ENCODE results near the gene AATK. TPM values are rescaled to one million over a fixed set of nuclear protein-coding genes. Genes with fewer than 3 reads are reported as not detected.

Gene AATK
- total and polyA plus RNA-seq, 9 of the 15 experiments (the other 6 are each of a cell fraction or from before 2014, with no cell fraction given): 0.11 to 0.55 (median 0.38) TPM; not detected in 5

DNA sequence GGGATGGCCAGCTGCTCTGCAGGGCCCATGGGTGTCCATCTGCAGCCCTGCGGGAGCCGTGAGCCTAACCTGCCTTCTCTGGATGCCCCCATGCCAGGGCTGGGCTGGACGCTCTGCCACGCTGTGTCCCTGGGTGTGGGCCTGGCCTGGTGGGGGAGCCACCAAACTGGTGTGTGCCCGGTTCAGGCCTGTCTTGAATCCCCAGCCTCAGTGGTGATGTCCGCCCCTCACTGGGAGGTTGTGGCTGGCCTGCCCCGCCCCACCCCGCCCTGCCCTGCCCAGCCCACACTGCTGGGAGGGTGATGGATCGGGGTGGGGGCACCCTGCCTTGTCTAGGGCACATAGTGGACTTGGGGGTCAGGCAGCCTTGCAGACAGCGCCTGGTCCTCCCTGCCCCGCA, 50.8 kb downstream of the AATK start:
- POLR2A ChIA-PET: interaction anchor here (1.1 kb wide), 1 partner anchor 9 kb away, joined by 8 read pairs; no protein-coding TSS in a partner anchor
- Histone ChIP-seq H3K4me3 (no peak overlapping the region), H3K9me3 (replicated peaks; ENCODE audit: control insufficient read depth, insufficient read depth, low read depth, low read length) (no peaks in the 10 kb centered on the region), H3K27ac (ENCODE audit: extremely low read depth, low read depth, low read length) (no peak overlapping the region), H3K9ac (ENCODE audit: insufficient read depth in 1 of 2, low read depth in 2 of 2, low read length in 2 of 2) (no peak overlapping the region), H3K36me3 (ENCODE audit: control insufficient read depth, insufficient read depth, low read length) (peaks cover 10% of the 10 kb centered on the region; the same call in 1 of the 3 replicates), H3K27me3 (ENCODE audit: control insufficient read depth in 2 of 2, insufficient read depth in 2 of 2, low read length in 2 of 2) (no peaks in the 10 kb centered on the region), H3K4me1 (replicated peaks in 1 of 2; ENCODE audit: control insufficient read depth in 2 of 2, insufficient read depth in 2 of 2, low read length in 2 of 2) (peaks cover under 1 to 73% of the 10 kb centered on the region in 2 experiments), H4K20me1 (replicated peaks; ENCODE audit: control insufficient read depth, insufficient read depth, low read length) (0 out of 2 replicates have a peak, but pooled peaks cover 10% of the 10 kb centered on the region), H3K4me2 (ENCODE audit: insufficient read depth, low read length) (no peak overlapping the region), H3K79me2 (ENCODE audit: control insufficient read depth, insufficient read depth, low read length) (no peaks in the 10 kb centered on the region), H3K9me1 (ENCODE audit: control insufficient read depth, insufficient read depth, low read length) (peaks cover 2% of the 10 kb centered on the region), H2AFZ (ENCODE audit: low read depth, low read length) (no peak overlapping the region)
- DNase-seq (ENCODE audit: extremely low read depth in 1 of 4, low spot score in 3 of 4) (no peak), FAIRE-seq (no peak), ATAC-seq (no peak)
- intact Hi-C loops (cut with micrococcal nuclease): no loop called here
- BruUV-seq (replicated peaks): no TSS peak
- WGBS (ENCODE audit: insufficient coverage, low coverage, missing lambda C conversion rate): 78% methylated on average over 4 of the region's 11 CpGs
- CTCF ChIA-PET (ENCODE audit: low intra/inter-chr PET ratio): no interaction called here
- in situ Hi-C loops (cut with MboI): no loop called here
- TF ChIP-seq HNRNPL (IDR thresholded peaks at IDR 0.05; ENCODE audit: low read depth, low read length) (0 out of 2 replicates have a peak, but pooled peaks have one; percentile 22), NFE2L1 (tag; IDR thresholded peaks at IDR 0.05; ENCODE audit: borderline replicate concordance, low read depth) (no peak)

DNA sequence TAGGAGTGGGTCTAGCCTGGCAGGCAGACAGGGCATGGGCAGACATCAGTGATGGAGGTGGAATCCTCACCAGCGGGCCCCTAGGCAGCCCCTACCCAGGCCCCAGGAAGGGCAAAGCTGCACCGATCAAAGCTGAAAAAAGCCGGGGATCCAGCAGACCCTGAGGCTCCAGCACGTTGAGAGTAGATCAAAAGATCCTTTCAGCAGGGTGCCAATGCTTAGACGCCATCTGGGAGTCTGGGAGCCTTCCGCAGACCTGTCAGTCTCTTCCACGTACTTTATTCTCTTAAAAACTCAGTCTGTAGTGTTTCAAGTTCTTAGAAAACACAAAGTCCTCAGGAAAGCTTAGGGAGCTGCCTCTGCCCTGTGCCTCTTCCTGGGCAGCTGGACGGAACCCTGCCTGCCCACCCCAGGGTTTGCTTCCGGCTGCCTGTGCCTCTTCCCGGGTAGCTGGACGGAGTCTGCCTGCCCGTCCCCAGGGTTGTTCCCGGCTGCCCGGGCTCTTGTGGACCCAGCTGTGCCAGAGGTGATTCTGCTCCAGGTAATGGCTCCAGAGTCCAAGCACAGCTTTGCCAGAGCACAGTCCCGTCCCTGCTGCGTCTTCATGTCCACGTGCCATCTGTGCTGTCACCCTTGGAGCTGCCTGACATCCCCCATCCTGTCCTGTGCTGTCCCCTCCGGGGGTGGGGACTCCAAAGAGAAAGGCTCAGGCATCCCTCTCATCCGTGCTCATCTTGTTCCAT, 51.5 kb downstream of the AATK start:
- TF ChIP-seq ATF1 (CRISPR knock-in tag; IDR thresholded peaks at IDR 0.05) (no peak), ATF1 (tag; IDR thresholded peaks at IDR 0.05) (no peak), SNIP1 (IDR thresholded peaks at IDR 0.05; ENCODE audit: low read depth) (no peak), HEY1 (CRISPR knock-in tag; IDR thresholded peaks at IDR 0.05; ENCODE audit: borderline replicate concordance) (no peak), TCF7 (IDR thresholded peaks at IDR 0.05; ENCODE audit: borderline replicate concordance) (no peak), HLTF (IDR thresholded peaks at IDR 0.05) (no peak), EP300 (IDR thresholded peaks at IDR 0.05; ENCODE audit: low read length) (no peak)
- TF ChIP-seq, protein P1, sequence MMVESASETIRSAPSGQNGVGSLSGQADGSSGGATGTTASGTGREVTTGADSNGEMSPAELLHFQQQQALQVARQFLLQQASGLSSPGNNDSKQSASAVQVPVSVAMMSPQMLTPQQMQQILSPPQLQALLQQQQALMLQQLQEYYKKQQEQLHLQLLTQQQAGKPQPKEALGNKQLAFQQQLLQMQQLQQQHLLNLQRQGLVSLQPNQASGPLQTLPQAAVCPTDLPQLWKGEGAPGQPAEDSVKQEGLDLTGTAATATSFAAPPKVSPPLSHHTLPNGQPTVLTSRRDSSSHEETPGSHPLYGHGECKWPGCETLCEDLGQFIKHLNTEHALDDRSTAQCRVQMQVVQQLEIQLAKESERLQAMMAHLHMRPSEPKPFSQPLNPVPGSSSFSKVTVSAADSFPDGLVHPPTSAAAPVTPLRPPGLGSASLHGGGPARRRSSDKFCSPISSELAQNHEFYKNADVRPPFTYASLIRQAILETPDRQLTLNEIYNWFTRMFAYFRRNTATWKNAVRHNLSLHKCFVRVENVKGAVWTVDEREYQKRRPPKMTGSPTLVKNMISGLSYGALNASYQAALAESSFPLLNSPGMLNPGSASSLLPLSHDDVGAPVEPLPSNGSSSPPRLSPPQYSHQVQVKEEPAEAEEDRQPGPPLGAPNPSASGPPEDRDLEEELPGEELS (CRISPR knock-in tag; IDR thresholded peaks at IDR 0.05; ENCODE audit: borderline replicate concordance): no peak

More for the DNA sequence above, 51.5 kb downstream of the AATK start:
- DNase-seq (ENCODE audit: extremely low read depth in 1 of 4, low spot score in 3 of 4) (no peak), FAIRE-seq (no peak), ATAC-seq (no peak)
- H3K36me3 ChIP-seq (ENCODE audit: control insufficient read depth, insufficient read depth, low read length): peaks cover 15% of the 10 kb centered on the region; the same call in 1 of the 3 replicates
- H3K4me1 ChIP-seq (replicated peaks in 1 of 2; ENCODE audit: control insufficient read depth in 2 of 2, insufficient read depth in 2 of 2, low read length in 2 of 2): peaks cover 7 to 73% of the 10 kb centered on the region in 2 experiments
- H3K9me3 ChIP-seq (replicated peaks; ENCODE audit: control insufficient read depth, insufficient read depth, low read depth, low read length): no peaks in the 10 kb centered on the region
- intact Hi-C loops (cut with micrococcal nuclease) (no loop called here), in situ Hi-C loops (cut with MboI) (no loop called here)
- ChIA-PET POLR2A (interaction anchor here (0.5 to 1.1 kb wide), 4 partner anchors 9 to 438 kb away, joined by 3 to 8 read pairs (median 4); no protein-coding TSS in a partner anchor), CTCF (ENCODE audit: low intra/inter-chr PET ratio) (no interaction called here)
- WGBS (ENCODE audit: insufficient coverage, low coverage, missing lambda C conversion rate): 66% methylated on average over 15 of the region's 19 CpGs
- BruUV-seq (replicated peaks): no TSS peak
- no peak overlapping the region for H3K4me2 ChIP-seq (ENCODE audit: insufficient read depth, low read length)
- peak overlapping the region in 1 of 2 experiments; percentile 45; a peak in 1 of 4 replicates for H3K9ac ChIP-seq (ENCODE audit: insufficient read depth in 1 of 2, low read depth in 2 of 2, low read length in 2 of 2)
- peaks cover 2% of the 10 kb centered on the region for H3K9me1 ChIP-seq (ENCODE audit: control insufficient read depth, insufficient read depth, low read length)
- no peak overlapping the region for H2AFZ ChIP-seq (ENCODE audit: low read depth, low read length)
- no peak overlapping the region for H3K4me3 ChIP-seq
- H3K27ac ChIP-seq (ENCODE audit: extremely low read depth, low read depth, low read length): no peak overlapping the region
- H4K20me1 ChIP-seq (replicated peaks; ENCODE audit: control insufficient read depth, insufficient read depth, low read length): 0 out of 2 replicates have a peak, but pooled peaks cover 10% of the 10 kb centered on the region
- no peaks in the 10 kb centered on the region for H3K79me2 ChIP-seq (ENCODE audit: control insufficient read depth, insufficient read depth, low read length)
- no peaks in the 10 kb centered on the region for H3K27me3 ChIP-seq (ENCODE audit: control insufficient read depth in 2 of 2, insufficient read depth in 2 of 2, low read length in 2 of 2)
